Pulmonary artery endothelial cell (primary cell): ENCODE measurements around the gene TBC1D32. TPM values are rescaled to one million over a fixed set of nuclear protein-coding genes. Genes with fewer than 3 reads are reported as not detected.
"Not testable (repeated sequence)": the region's sequence is repeated elsewhere in the genome, so short reads cannot be mapped to it uniquely, and the experiment has no call there.

Source experiments
- DNase-seq: peaks from one replicate; pipeline ENCODE4 v3.0.0-alpha.2; 2011; ENCODE audit warnings: low read depth, low spot score
- total RNA-seq: library from RNA; depleted of rRNA; stranded (reverse); fragments of >200 nt; gene quantifications from 2 replicates; pipeline ENCODE4 v1.2.3, GENCODE V29; 2014

Gene TBC1D32
- total RNA-seq, 1 donor from 2014 or later, result 3.0 TPM

- DNase-seq, result no peak
Observed at GRCh38 chr6:121321282-121321681, 13.0 kb downstream of the TBC1D32 start.

- DNase-seq, result no peak
Observed at GRCh38 chr6:121319603-121320002, 14.7 kb downstream of the TBC1D32 start.

GRCh38 chr6:121319112-121319553 is 15.1 kb downstream of the TBC1D32 start:
- DNase-seq, result no peak

GRCh38 chr6:121314381-121315112 is 19.7 kb downstream of the TBC1D32 start:
- DNase-seq, result no peak

GRCh38 chr6:121311814-121312213 is 22.5 kb downstream of the TBC1D32 start:
- DNase-seq, result not testable (repeated sequence)

- no peak for DNase-seq
Observed at GRCh38 chr6:121310495-121310894, 23.8 kb downstream of the TBC1D32 start.

- DNase-seq, result no peak
Observed at GRCh38 chr6:121309768-121310469, 24.4 kb downstream of the TBC1D32 start.

- no peak for DNase-seq
Observed at GRCh38 chr6:121305957-121306607, 28.2 kb downstream of the TBC1D32 start.

GRCh38 chr6:121302882-121303281 is 31.4 kb downstream of the TBC1D32 start:
- DNase-seq, result no peak

GRCh38 chr6:121301156-121301555 is 33.1 kb downstream of the TBC1D32 start:
- not testable (repeated sequence) for DNase-seq

GRCh38 chr6:121297694-121298093 is 36.6 kb downstream of the TBC1D32 start:
- DNase-seq, result no peak

GRCh38 chr6:121285041-121285440 is 49.2 kb downstream of the TBC1D32 start:
- DNase-seq, result no peak

GRCh38 chr6:121274666-121275295 is 59.5 kb downstream of the TBC1D32 start:
- DNase-seq, result no peak

- DNase-seq, result no peak
Observed at GRCh38 chr6:121263742-121264141, 70.5 kb downstream of the TBC1D32 start.

- DNase-seq, result peak; percentile 15
Observed at GRCh38 chr6:121260651-121261102, 73.6 kb downstream of the TBC1D32 start.

GRCh38 chr6:121247386-121247785 is 86.9 kb downstream of the TBC1D32 start:
- DNase-seq, result no peak

- no peak for DNase-seq
Observed at GRCh38 chr6:121242386-121242785, 91.9 kb downstream of the TBC1D32 start.

GRCh38 chr6:121237859-121238258 is 96.4 kb downstream of the TBC1D32 start:
- DNase-seq, result no peak

- no peak for DNase-seq
Observed at GRCh38 chr6:121236984-121237383, 97.3 kb downstream of the TBC1D32 start.

- no peak for DNase-seq
Observed at GRCh38 chr6:121235386-121235785, 98.9 kb downstream of the TBC1D32 start.

- no peak for DNase-seq
Observed at GRCh38 chr6:121223930-121224329, 110.3 kb downstream of the TBC1D32 start.

- DNase-seq, result no peak
Observed at GRCh38 chr6:121223212-121223611, 111.1 kb downstream of the TBC1D32 start.
